Activated CD4-positive, alpha-beta memory T cell treated with anti-CD3 and anti-CD28 coated beads, Interleukin-2, amount 10 ng/mL, durations not matched to agents 7 days and 5 days (primary cell): ENCODE data around the gene NRG3. TPM values are rescaled to one million over a fixed set of nuclear protein-coding genes. Genes with fewer than 3 reads are reported as not detected.

Source experiments
- CTCF ChIA-PET: fragments of 350-600 bp; sonication (Branson Sonifier 250); formaldehyde crosslinking; loops from one replicate; lab custom pipeline; 2021; ENCODE audit warnings: antibody characterized with exemption, inconsistent platforms; lab: Charles Lee
- POLR2A ChIA-PET: fragments of 350-600 bp; sonication (Branson Sonifier 250); formaldehyde crosslinking; loops from one replicate; lab custom pipeline; 2021; ENCODE audit warnings: antibody characterized with exemption; lab: Charles Lee
- DNase-seq: peaks from one replicate; pipeline ENCODE4 v3.0.0-alpha.2; 2020
- H3K27ac Mint-ChIP-seq: one replicate; pipeline ENCODE4 v1.8.0; 2021; ENCODE audit warnings: mild to moderate bottlenecking, mixed read lengths
- H3K27me3 Mint-ChIP-seq: one replicate; pipeline ENCODE4 v1.8.0; 2021; ENCODE audit warnings: mixed read lengths
- H3K36me3 Mint-ChIP-seq: one replicate; pipeline ENCODE4 v1.8.0; 2021; ENCODE audit warnings: low read depth, mixed read lengths
- H3K4me1 Mint-ChIP-seq: one replicate; pipeline ENCODE4 v1.8.0; 2021; ENCODE audit warnings: mixed read lengths
- H3K4me3 Mint-ChIP-seq: one replicate; pipeline ENCODE4 v1.8.0; 2021; ENCODE audit warnings: mild to moderate bottlenecking, mixed read lengths
- H3K9me3 Mint-ChIP-seq: one replicate; pipeline ENCODE4 v1.8.0; 2021; ENCODE audit warnings: mixed read lengths
- total RNA-seq, 2 experiments: library from RNA; stranded (reverse); gene quantifications; one replicate each; pipeline ENCODE4 v1.2.3, GENCODE V29; 2021

NRG3 gene
- total RNA-seq, 2 experiments from 2014 or later, result not detected

GRCh38 chr10:82497439-82497838, 622.4 kb downstream of the NRG3 start:
- H3K9me3 Mint-ChIP-seq, result peaks cover 14% of the 10 kb centered on the region

GRCh38 chr10:82498976-82499375, 624.0 kb downstream of the NRG3 start:
- no peak overlapping the region for H3K27ac Mint-ChIP-seq

More at GRCh38 chr10:82497439-82497838, 622.4 kb downstream of the NRG3 start:
- DNase-seq, result no peak
- Mint-ChIP-seq H3K4me1 (no peaks in the 10 kb centered on the region), H3K27ac (no peak overlapping the region), H3K4me3 (no peak overlapping the region), H3K36me3 (no peaks in the 10 kb centered on the region), H3K27me3 (no peaks in the 10 kb centered on the region)
- ChIA-PET POLR2A (no interaction called here), CTCF (no interaction called here)

GRCh38 chr10:82505009-82505408, 630.0 kb downstream of the NRG3 start:
- no peaks in the 10 kb centered on the region for H3K36me3 Mint-ChIP-seq
- H3K27me3 Mint-ChIP-seq, result no peaks in the 10 kb centered on the region
- H3K4me3 Mint-ChIP-seq, result no peak overlapping the region
- H3K4me1 Mint-ChIP-seq, result no peaks in the 10 kb centered on the region
- CTCF ChIA-PET, result no interaction called here
- POLR2A ChIA-PET, result no interaction called here
- no peak overlapping the region for H3K27ac Mint-ChIP-seq
- DNase-seq, result no peak
- peaks cover 11% of the 10 kb centered on the region for H3K9me3 Mint-ChIP-seq

More at GRCh38 chr10:82498976-82499375, 624.0 kb downstream of the NRG3 start:
- ChIA-PET CTCF (no interaction called here), POLR2A (no interaction called here)
- H3K4me1 Mint-ChIP-seq, result no peaks in the 10 kb centered on the region
- peaks cover 10% of the 10 kb centered on the region for H3K9me3 Mint-ChIP-seq
- H3K36me3 Mint-ChIP-seq, result no peaks in the 10 kb centered on the region
- no peak for DNase-seq
- H3K27me3 Mint-ChIP-seq, result no peaks in the 10 kb centered on the region
- no peak overlapping the region for H3K4me3 Mint-ChIP-seq

GRCh38 chr10:82506680-82507376, 631.8 kb downstream of the NRG3 start:
- peaks cover 15% of the 10 kb centered on the region for H3K9me3 Mint-ChIP-seq
- no peak overlapping the region for H3K27ac Mint-ChIP-seq
- H3K36me3 Mint-ChIP-seq, result no peaks in the 10 kb centered on the region
- no peaks in the 10 kb centered on the region for H3K4me1 Mint-ChIP-seq
- DNase-seq, result no peak
- H3K27me3 Mint-ChIP-seq, result no peaks in the 10 kb centered on the region
- CTCF ChIA-PET, result no interaction called here
- H3K4me3 Mint-ChIP-seq, result no peak overlapping the region
- POLR2A ChIA-PET, result no interaction called here

GRCh38 chr10:82515256-82515655, 640.3 kb downstream of the NRG3 start:
- ChIA-PET POLR2A (no interaction called here), CTCF (no interaction called here)
- no peaks in the 10 kb centered on the region for H3K27me3 Mint-ChIP-seq
- H3K27ac Mint-ChIP-seq, result no peak overlapping the region
- H3K36me3 Mint-ChIP-seq, result no peaks in the 10 kb centered on the region
- peaks cover 12% of the 10 kb centered on the region for H3K9me3 Mint-ChIP-seq
- no peaks in the 10 kb centered on the region for H3K4me1 Mint-ChIP-seq
- H3K4me3 Mint-ChIP-seq, result no peak overlapping the region
- DNase-seq, result no peak

GRCh38 chr10:82529062-82529461, 654.1 kb downstream of the NRG3 start:
- H3K27ac Mint-ChIP-seq, result no peak overlapping the region
- no peaks in the 10 kb centered on the region for H3K36me3 Mint-ChIP-seq
- H3K9me3 Mint-ChIP-seq, result no peaks in the 10 kb centered on the region
- ChIA-PET CTCF (no interaction called here), POLR2A (no interaction called here)
- no peak for DNase-seq
- H3K4me3 Mint-ChIP-seq, result no peak overlapping the region
- H3K27me3 Mint-ChIP-seq, result no peaks in the 10 kb centered on the region
- no peaks in the 10 kb centered on the region for H3K4me1 Mint-ChIP-seq

GRCh38 chr10:82535457-82535856, 660.5 kb downstream of the NRG3 start:
- no peak overlapping the region for H3K27ac Mint-ChIP-seq
- H3K36me3 Mint-ChIP-seq, result no peaks in the 10 kb centered on the region
- no peaks in the 10 kb centered on the region for H3K4me1 Mint-ChIP-seq
- H3K4me3 Mint-ChIP-seq, result no peak overlapping the region
- CTCF ChIA-PET, result no interaction called here
- H3K27me3 Mint-ChIP-seq, result no peaks in the 10 kb centered on the region
- DNase-seq, result no peak
- peaks cover 4% of the 10 kb centered on the region for H3K9me3 Mint-ChIP-seq
- POLR2A ChIA-PET, result no interaction called here

- ChIA-PET CTCF (no interaction called here), POLR2A (no interaction called here)
- Mint-ChIP-seq H3K9me3 (peaks cover 4% of the 10 kb centered on the region), H3K27ac (no peak overlapping the region), H3K4me3 (no peak overlapping the region), H3K36me3 (no peaks in the 10 kb centered on the region), H3K27me3 (no peaks in the 10 kb centered on the region), H3K4me1 (no peaks in the 10 kb centered on the region)
- DNase-seq, result no peak
Observed at GRCh38 chr10:82536668-82537067, 661.7 kb downstream of the NRG3 start.

- no peaks in the 10 kb centered on the region for H3K27me3 Mint-ChIP-seq
- H3K4me1 Mint-ChIP-seq, result no peaks in the 10 kb centered on the region
- DNase-seq, result no peak
- peaks cover 4% of the 10 kb centered on the region for H3K9me3 Mint-ChIP-seq
- H3K36me3 Mint-ChIP-seq, result no peaks in the 10 kb centered on the region
- ChIA-PET CTCF (no interaction called here), POLR2A (no interaction called here)
- no peak overlapping the region for H3K4me3 Mint-ChIP-seq
- no peak overlapping the region for H3K27ac Mint-ChIP-seq
Observed at GRCh38 chr10:82538272-82538671, 663.3 kb downstream of the NRG3 start.

- Mint-ChIP-seq H3K4me3 (no peak overlapping the region), H3K36me3 (no peaks in the 10 kb centered on the region), H3K27me3 (no peaks in the 10 kb centered on the region), H3K27ac (no peak overlapping the region), H3K9me3 (peaks cover 8% of the 10 kb centered on the region), H3K4me1 (no peaks in the 10 kb centered on the region)
- DNase-seq, result no peak
- ChIA-PET POLR2A (no interaction called here), CTCF (no interaction called here)
Observed at GRCh38 chr10:82543631-82544030, 668.6 kb downstream of the NRG3 start.

- no peak overlapping the region for H3K4me3 Mint-ChIP-seq
- H3K4me1 Mint-ChIP-seq, result no peaks in the 10 kb centered on the region
- no peak for DNase-seq
- ChIA-PET CTCF (no interaction called here), POLR2A (no interaction called here)
- H3K27ac Mint-ChIP-seq, result no peak overlapping the region
- no peaks in the 10 kb centered on the region for H3K36me3 Mint-ChIP-seq
- peaks cover 8% of the 10 kb centered on the region for H3K9me3 Mint-ChIP-seq
- no peaks in the 10 kb centered on the region for H3K27me3 Mint-ChIP-seq
Observed at GRCh38 chr10:82544377-82544776, 669.4 kb downstream of the NRG3 start.

GRCh38 chr10:82551506-82551905, 676.5 kb downstream of the NRG3 start:
- CTCF ChIA-PET, result no interaction called here
- no peaks in the 10 kb centered on the region for H3K36me3 Mint-ChIP-seq
- POLR2A ChIA-PET, result no interaction called here
- no peak for DNase-seq
- no peaks in the 10 kb centered on the region for H3K27me3 Mint-ChIP-seq
- H3K4me1 Mint-ChIP-seq, result no peaks in the 10 kb centered on the region
- peaks cover 8% of the 10 kb centered on the region for H3K9me3 Mint-ChIP-seq
- no peak overlapping the region for H3K27ac Mint-ChIP-seq
- H3K4me3 Mint-ChIP-seq, result no peak overlapping the region

GRCh38 chr10:82552267-82552666, 677.3 kb downstream of the NRG3 start:
- no peaks in the 10 kb centered on the region for H3K27me3 Mint-ChIP-seq
- no peaks in the 10 kb centered on the region for H3K4me1 Mint-ChIP-seq
- CTCF ChIA-PET, result no interaction called here
- H3K27ac Mint-ChIP-seq, result no peak overlapping the region
- H3K4me3 Mint-ChIP-seq, result no peak overlapping the region
- no peak for DNase-seq
- POLR2A ChIA-PET, result no interaction called here
- H3K9me3 Mint-ChIP-seq, result peaks cover 8% of the 10 kb centered on the region
- H3K36me3 Mint-ChIP-seq, result no peaks in the 10 kb centered on the region

- Mint-ChIP-seq H3K4me3 (no peak overlapping the region), H3K27me3 (no peaks in the 10 kb centered on the region), H3K36me3 (no peaks in the 10 kb centered on the region), H3K4me1 (no peaks in the 10 kb centered on the region), H3K9me3 (peaks cover 5% of the 10 kb centered on the region), H3K27ac (no peak overlapping the region)
- ChIA-PET CTCF (no interaction called here), POLR2A (no interaction called here)
- DNase-seq, result no peak
Observed at GRCh38 chr10:82554381-82554780, 679.4 kb downstream of the NRG3 start.
